ENCODE measurements around the gene ILDR1.
"Not testable (repeated sequence)": the region's sequence is repeated elsewhere in the genome, so short reads cannot be mapped to it uniquely, and the experiment has no call there.

Gene ILDR1

GRCh38 chr3:122021811-122022401 is at the start of gene ILDR1:
TSS of gene ILDR1 (minus strand) at chr3:122022247. CDS start at chr3:122022077, 170 bp downstream.
- DNase-seq (ENCODE audit: low spot score) (no peak), FAIRE-seq (no peak)

- FAIRE-seq = no peak
- DNase-seq (ENCODE audit: low spot score) = no peak
These were observed 45.7 kb upstream of the ILDR1 start for GRCh38 chr3:122067588-122068240.

GRCh38 chr3:122067214-122067550 is 45.1 kb upstream of the ILDR1 start:
- FAIRE-seq (no peak), DNase-seq (ENCODE audit: low spot score) (no peak)

- FAIRE-seq (no peak), DNase-seq (ENCODE audit: low spot score) (no peak)
These were observed 44.5 kb upstream of the ILDR1 start for GRCh38 chr3:122066331-122067213.

GRCh38 chr3:122064326-122064725 is 42.3 kb upstream of the ILDR1 start:
- DNase-seq (ENCODE audit: low spot score) = no peak
- no peak for FAIRE-seq

GRCh38 chr3:122063908-122064307 is 41.9 kb upstream of the ILDR1 start:
- FAIRE-seq (no peak), DNase-seq (ENCODE audit: low spot score) (no peak)

GRCh38 chr3:122060040-122060698 is 38.1 kb upstream of the ILDR1 start:
- DNase-seq (ENCODE audit: low spot score) = no peak
- FAIRE-seq = no peak

- no peak for FAIRE-seq
- DNase-seq (ENCODE audit: low spot score) = no peak
These were observed 36.2 kb upstream of the ILDR1 start for GRCh38 chr3:122058294-122058693.

GRCh38 chr3:122057671-122058070 is 35.6 kb upstream of the ILDR1 start:
- DNase-seq (ENCODE audit: low spot score) (no peak), FAIRE-seq (no peak)

- DNase-seq (ENCODE audit: low spot score) = no peak
- FAIRE-seq = no peak
These were observed 33.2 kb upstream of the ILDR1 start, which contains the start of gene CD86 for GRCh38 chr3:122055215-122055614. TSS of gene CD86 (plus strand) at chr3:122055362. CDS start at chr3:122055490, 128 bp downstream.

GRCh38 chr3:122052968-122053367 is 30.9 kb upstream of the ILDR1 start:
- DNase-seq (ENCODE audit: low spot score) = no peak
- FAIRE-seq = no peak

GRCh38 chr3:122047773-122048172 is 25.7 kb upstream of the ILDR1 start:
- not testable (repeated sequence) for FAIRE-seq; DNase-seq (ENCODE audit: low spot score)

GRCh38 chr3:122047296-122047695 is 25.2 kb upstream of the ILDR1 start:
- not testable (repeated sequence) for FAIRE-seq; DNase-seq (ENCODE audit: low spot score)

GRCh38 chr3:122033023-122033422 is 11.0 kb upstream of the ILDR1 start:
- no peak for DNase-seq (ENCODE audit: low spot score)
- FAIRE-seq = no peak

GRCh38 chr3:122032531-122032930 is 10.5 kb upstream of the ILDR1 start:
- FAIRE-seq = no peak

GRCh38 chr3:122031123-122031468 is 9.0 kb upstream of the ILDR1 start:
- FAIRE-seq (no peak), DNase-seq (ENCODE audit: low spot score) (no peak)

More at GRCh38 chr3:122032531-122032930, 10.5 kb upstream of the ILDR1 start:
- DNase-seq (ENCODE audit: low spot score) = no peak

- DNase-seq (ENCODE audit: low spot score) (no peak), FAIRE-seq (no peak)
These were observed 8.5 kb upstream of the ILDR1 start for GRCh38 chr3:122030381-122031122.

- DNase-seq (ENCODE audit: low spot score) (no peak), FAIRE-seq (no peak)
These were observed 3.2 kb upstream of the ILDR1 start for GRCh38 chr3:122025296-122025695.

- FAIRE-seq (no peak), DNase-seq (ENCODE audit: low spot score) (no peak)
These were observed 2.8 kb upstream of the ILDR1 start for GRCh38 chr3:122024800-122025199.

- DNase-seq (ENCODE audit: low spot score) = no peak
- FAIRE-seq = no peak
These were observed 1.4 kb upstream of the ILDR1 start for GRCh38 chr3:122023335-122023910.

GRCh38 chr3:122021037-122021436 is 1.0 kb downstream of the ILDR1 start:
- no peak for FAIRE-seq

More at GRCh38 chr3:122021037-122021436, 1.0 kb downstream of the ILDR1 start:
- DNase-seq (ENCODE audit: low spot score) = no peak
